ENCODE results near the gene TMEM201.

- no peak for TF ChIP-seq USF2 (CRISPR knock-in tag; IDR thresholded peaks at IDR 0.05)
- TF ChIP-seq CTCF (IDR thresholded peaks at IDR 0.05 in 2 of 3, conservative IDR thresholded peaks at IDR 0.05 in 1 of 3; ENCODE audit: insufficient read depth in 2 of 3, low read depth in 1 of 3, low read length in 3 of 3) = no peak
- no peak for TF ChIP-seq KLF10 (CRISPR knock-in tag; IDR thresholded peaks at IDR 0.05)
- no peak for TF ChIP-seq CHD1 (IDR thresholded peaks at IDR 0.05; ENCODE audit: low read length)
- TF ChIP-seq MAX (CRISPR knock-in tag; IDR thresholded peaks at IDR 0.05) = no peak
Observed at GRCh38 chr1:9594471-9595155, 5.9 kb downstream of the TMEM201 start.

Data from K562 (cell line).